ENCODE data around the gene MYADML2. TPM values are rescaled to one million over a fixed set of nuclear protein-coding genes. Genes with fewer than 3 reads are reported as not detected.

Gene MYADML2
- not detected for total RNA-seq

- Mint-ChIP-seq H3K27ac (no peak within 1 kb of the TSS), H3K27me3 (peaks cover 2% of the 10 kb centered on the region), H3K36me3 (ENCODE audit: low read depth) (no peaks in the 10 kb centered on the region), H3K9me3 (no peaks in the 10 kb centered on the region), H3K4me1 (no peaks in the 10 kb centered on the region), H3K4me3 (no peak within 1 kb of the TSS)
- DNase-seq, result no peak
- POLR2A ChIA-PET, result no interaction called here
- CTCF ChIA-PET, result no interaction called here
Observed at GRCh38 chr17:81947189-81947588, at the start of gene MYADML2. MYADML2 (minus strand) TSS chr17:81947233; CDS start chr17:81941741, 5,492 bp downstream.

- ChIA-PET CTCF (interaction anchor here (2.1 kb wide), 1 partner anchor 37 kb away, joined by 11 read pairs; no protein-coding TSS in a partner anchor), POLR2A (interaction anchor here (0.7 kb wide), 1 partner anchor 17 kb away, joined by 3 read pairs; no protein-coding TSS in a partner anchor)
- H3K9me3 Mint-ChIP-seq, result no peaks in the 10 kb centered on the region
Observed at GRCh38 chr17:81996232-81996756, 49.3 kb upstream of the MYADML2 start.

GRCh38 chr17:81995463-81996231 is 48.6 kb upstream of the MYADML2 start:
- Mint-ChIP-seq H3K4me1 (no peaks in the 10 kb centered on the region), H3K9me3 (no peaks in the 10 kb centered on the region), H3K4me3 (no peak overlapping the region), H3K27ac (no peak overlapping the region), H3K36me3 (ENCODE audit: low read depth) (no peaks in the 10 kb centered on the region), H3K27me3 (no peaks in the 10 kb centered on the region)
- ChIA-PET CTCF (interaction anchor here (2.1 kb wide), 1 partner anchor 36 kb away, joined by 11 read pairs; no protein-coding TSS in a partner anchor), POLR2A (interaction anchor here (0.7 kb wide), 1 partner anchor 17 kb away, joined by 3 read pairs; no protein-coding TSS in a partner anchor)
- DNase-seq, result no peak

More at GRCh38 chr17:81996232-81996756, 49.3 kb upstream of the MYADML2 start:
- H3K36me3 Mint-ChIP-seq (ENCODE audit: low read depth), result no peaks in the 10 kb centered on the region
- no peak overlapping the region for H3K4me3 Mint-ChIP-seq
- no peak overlapping the region for H3K27ac Mint-ChIP-seq
- H3K4me1 Mint-ChIP-seq, result no peaks in the 10 kb centered on the region
- no peaks in the 10 kb centered on the region for H3K27me3 Mint-ChIP-seq
- DNase-seq, result no peak

GRCh38 chr17:81994593-81995462 is 47.8 kb upstream of the MYADML2 start:
- no peak for DNase-seq
- Mint-ChIP-seq H3K4me3 (no peak overlapping the region), H3K4me1 (no peaks in the 10 kb centered on the region), H3K27me3 (no peaks in the 10 kb centered on the region), H3K27ac (no peak overlapping the region), H3K9me3 (no peaks in the 10 kb centered on the region), H3K36me3 (ENCODE audit: low read depth) (no peaks in the 10 kb centered on the region)
- ChIA-PET POLR2A (no interaction called here), CTCF (no interaction called here)

GRCh38 chr17:81993729-81994592 is 46.9 kb upstream of the MYADML2 start:
- DNase-seq, result no peak
- POLR2A ChIA-PET, result no interaction called here
- Mint-ChIP-seq H3K4me3 (no peak overlapping the region), H3K36me3 (ENCODE audit: low read depth) (no peaks in the 10 kb centered on the region), H3K27ac (no peak overlapping the region), H3K27me3 (no peaks in the 10 kb centered on the region), H3K9me3 (no peaks in the 10 kb centered on the region), H3K4me1 (no peaks in the 10 kb centered on the region)
- CTCF ChIA-PET, result no interaction called here

- H3K27ac Mint-ChIP-seq, result no peak overlapping the region
- H3K4me3 Mint-ChIP-seq, result no peak overlapping the region
- no peaks in the 10 kb centered on the region for H3K36me3 Mint-ChIP-seq (ENCODE audit: low read depth)
- H3K27me3 Mint-ChIP-seq, result no peaks in the 10 kb centered on the region
- H3K4me1 Mint-ChIP-seq, result no peaks in the 10 kb centered on the region
- no peak for DNase-seq
- no peaks in the 10 kb centered on the region for H3K9me3 Mint-ChIP-seq
- ChIA-PET CTCF (no interaction called here), POLR2A (no interaction called here)
Observed at GRCh38 chr17:81992306-81993102, 45.5 kb upstream of the MYADML2 start.

GRCh38 chr17:81991684-81992305 is 44.8 kb upstream of the MYADML2 start:
- no peak for DNase-seq
- no peaks in the 10 kb centered on the region for H3K4me1 Mint-ChIP-seq
- H3K9me3 Mint-ChIP-seq, result no peaks in the 10 kb centered on the region
- no peak overlapping the region for H3K4me3 Mint-ChIP-seq
- no peak overlapping the region for H3K27ac Mint-ChIP-seq
- CTCF ChIA-PET, result no interaction called here
- H3K36me3 Mint-ChIP-seq (ENCODE audit: low read depth), result no peaks in the 10 kb centered on the region
- POLR2A ChIA-PET, result no interaction called here
- H3K27me3 Mint-ChIP-seq, result no peaks in the 10 kb centered on the region

- Mint-ChIP-seq H3K4me1 (no peaks in the 10 kb centered on the region), H3K27me3 (no peaks in the 10 kb centered on the region), H3K9me3 (no peaks in the 10 kb centered on the region), H3K27ac (no peak overlapping the region), H3K4me3 (no peak overlapping the region), H3K36me3 (ENCODE audit: low read depth) (peaks cover 3% of the 10 kb centered on the region)
- POLR2A ChIA-PET, result no interaction called here
- CTCF ChIA-PET, result no interaction called here
- no peak for DNase-seq
Observed at GRCh38 chr17:81990836-81991683, 44.0 kb upstream of the MYADML2 start.

- DNase-seq, result no peak
- ChIA-PET POLR2A (no interaction called here), CTCF (interaction anchor here (0.5 to 1.6 kb wide), 2 partner anchors 32 to 323 kb away, joined by 5 read pairs; no protein-coding TSS in a partner anchor)
- Mint-ChIP-seq H3K36me3 (ENCODE audit: low read depth) (peaks cover 11% of the 10 kb centered on the region), H3K27ac (no peak overlapping the region), H3K9me3 (no peaks in the 10 kb centered on the region), H3K4me3 (no peak overlapping the region), H3K4me1 (peaks cover 7% of the 10 kb centered on the region), H3K27me3 (no peaks in the 10 kb centered on the region)
Observed at GRCh38 chr17:81987161-81987770, 40.2 kb upstream of the MYADML2 start.

GRCh38 chr17:81986606-81987005 is 39.6 kb upstream of the MYADML2 start:
- no peak for DNase-seq
- POLR2A ChIA-PET, result interaction anchor here (1.0 kb wide), 1 partner anchor 69 kb away, joined by 3 read pairs; no protein-coding TSS in a partner anchor
- no peaks in the 10 kb centered on the region for H3K27me3 Mint-ChIP-seq
- no peak overlapping the region for H3K27ac Mint-ChIP-seq
- H3K4me1 Mint-ChIP-seq, result peaks cover 9% of the 10 kb centered on the region
- H3K9me3 Mint-ChIP-seq, result no peaks in the 10 kb centered on the region
- CTCF ChIA-PET, result no interaction called here
- no peak overlapping the region for H3K4me3 Mint-ChIP-seq
- peaks cover 11% of the 10 kb centered on the region for H3K36me3 Mint-ChIP-seq (ENCODE audit: low read depth)

Data from activated CD4-positive, alpha-beta memory T cell treated with anti-CD3 and anti-CD28 coated beads, Interleukin-2, amount 10 ng/mL, durations not matched to agents 7 days and 5 days (primary cell).